Measurements from ENCODE around the gene TDO2. TPM values are rescaled to one million over a fixed set of nuclear protein-coding genes. Genes with fewer than 3 reads are reported as not detected.

TDO2 gene
- total and polyA plus RNA-seq, 2 of the 13 experiments (the other 11 are each of a cell fraction or from before 2014, with no cell fraction given), result not detected

DNA sequence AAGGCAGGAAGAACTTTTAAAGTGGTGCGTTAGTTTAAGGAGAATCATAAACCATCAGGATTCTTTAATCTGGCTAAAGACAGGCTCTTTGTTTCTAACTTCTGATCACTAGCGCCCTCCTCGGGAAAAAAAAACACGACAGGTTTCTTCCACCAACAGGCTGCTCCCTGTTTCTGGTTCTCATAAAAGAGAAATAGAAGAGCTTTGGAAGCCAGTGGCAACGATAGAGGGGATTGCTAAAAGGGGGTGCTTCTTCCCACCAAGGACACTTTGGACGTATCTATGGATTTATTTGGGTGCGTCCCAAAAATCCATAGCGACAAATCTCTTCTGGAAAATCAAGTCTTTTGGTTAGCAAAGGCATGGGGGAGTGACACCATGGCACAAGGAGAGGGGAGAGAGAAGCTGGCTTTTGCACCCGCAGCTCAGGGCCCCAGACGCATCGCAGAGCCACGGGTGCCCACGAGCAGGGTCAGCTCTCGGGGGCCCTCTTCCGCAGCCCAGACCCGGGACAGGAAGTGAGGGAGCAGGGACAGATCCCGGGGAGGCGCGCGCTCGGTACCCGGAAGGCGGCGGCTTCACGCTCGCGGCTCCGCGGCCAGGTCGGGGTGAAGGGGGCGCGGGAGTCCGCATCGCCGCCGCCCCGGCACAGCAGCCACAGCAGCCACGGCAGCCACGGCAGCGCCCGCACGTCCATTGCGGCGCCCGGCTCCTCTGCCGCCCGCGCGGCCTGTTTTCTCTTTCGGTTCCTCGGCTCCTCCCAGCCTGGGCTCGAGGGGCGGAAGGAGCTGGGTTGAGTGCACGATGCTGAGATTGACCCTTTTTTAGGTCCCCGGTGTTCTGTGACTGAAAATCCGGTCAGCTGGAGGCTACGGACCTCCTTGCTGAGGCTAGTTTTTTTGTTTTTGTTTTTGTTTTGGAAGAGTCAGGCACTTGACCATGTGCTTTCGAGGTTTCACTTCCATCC is 49.9 kb downstream of the TDO2 start, which contains the start of gene CTSO (continued):
- peak; percentile 16; the same call in 1 of the 2 replicates for TF ChIP-seq GATAD2A (CRISPR knock-in tag; IDR thresholded peaks at IDR 0.05)
- TF ChIP-seq, protein P1, sequence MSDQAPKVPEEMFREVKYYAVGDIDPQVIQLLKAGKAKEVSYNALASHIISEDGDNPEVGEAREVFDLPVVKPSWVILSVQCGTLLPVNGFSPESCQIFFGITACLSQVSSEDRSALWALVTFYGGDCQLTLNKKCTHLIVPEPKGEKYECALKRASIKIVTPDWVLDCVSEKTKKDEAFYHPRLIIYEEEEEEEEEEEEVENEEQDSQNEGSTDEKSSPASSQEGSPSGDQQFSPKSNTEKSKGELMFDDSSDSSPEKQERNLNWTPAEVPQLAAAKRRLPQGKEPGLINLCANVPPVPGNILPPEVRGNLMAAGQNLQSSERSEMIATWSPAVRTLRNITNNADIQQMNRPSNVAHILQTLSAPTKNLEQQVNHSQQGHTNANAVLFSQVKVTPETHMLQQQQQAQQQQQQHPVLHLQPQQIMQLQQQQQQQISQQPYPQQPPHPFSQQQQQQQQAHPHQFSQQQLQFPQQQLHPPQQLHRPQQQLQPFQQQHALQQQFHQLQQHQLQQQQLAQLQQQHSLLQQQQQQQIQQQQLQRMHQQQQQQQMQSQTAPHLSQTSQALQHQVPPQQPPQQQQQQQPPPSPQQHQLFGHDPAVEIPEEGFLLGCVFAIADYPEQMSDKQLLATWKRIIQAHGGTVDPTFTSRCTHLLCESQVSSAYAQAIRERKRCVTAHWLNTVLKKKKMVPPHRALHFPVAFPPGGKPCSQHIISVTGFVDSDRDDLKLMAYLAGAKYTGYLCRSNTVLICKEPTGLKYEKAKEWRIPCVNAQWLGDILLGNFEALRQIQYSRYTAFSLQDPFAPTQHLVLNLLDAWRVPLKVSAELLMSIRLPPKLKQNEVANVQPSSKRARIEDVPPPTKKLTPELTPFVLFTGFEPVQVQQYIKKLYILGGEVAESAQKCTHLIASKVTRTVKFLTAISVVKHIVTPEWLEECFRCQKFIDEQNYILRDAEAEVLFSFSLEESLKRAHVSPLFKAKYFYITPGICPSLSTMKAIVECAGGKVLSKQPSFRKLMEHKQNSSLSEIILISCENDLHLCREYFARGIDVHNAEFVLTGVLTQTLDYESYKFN (CRISPR knock-in tag; conservative IDR thresholded peaks at IDR 0.05), result no peak
- no peak for TF ChIP-seq ZNF746 (CRISPR knock-in tag; IDR thresholded peaks at IDR 0.05)
- TF ChIP-seq ELF1 (CRISPR knock-in tag; IDR thresholded peaks at IDR 0.05), result peak; percentile 84
- 0 out of 2 replicates have a peak, but pooled peaks have one; percentile 22 for TF ChIP-seq ZNF503 (CRISPR knock-in tag; IDR thresholded peaks at IDR 0.05)
- TF ChIP-seq GRHL1 (CRISPR knock-in tag; conservative IDR thresholded peaks at IDR 0.05), result no peak
- peak; percentile 81 for TF ChIP-seq ZFY (CRISPR knock-in tag; IDR thresholded peaks at IDR 0.05)
- TF ChIP-seq, protein P2, sequence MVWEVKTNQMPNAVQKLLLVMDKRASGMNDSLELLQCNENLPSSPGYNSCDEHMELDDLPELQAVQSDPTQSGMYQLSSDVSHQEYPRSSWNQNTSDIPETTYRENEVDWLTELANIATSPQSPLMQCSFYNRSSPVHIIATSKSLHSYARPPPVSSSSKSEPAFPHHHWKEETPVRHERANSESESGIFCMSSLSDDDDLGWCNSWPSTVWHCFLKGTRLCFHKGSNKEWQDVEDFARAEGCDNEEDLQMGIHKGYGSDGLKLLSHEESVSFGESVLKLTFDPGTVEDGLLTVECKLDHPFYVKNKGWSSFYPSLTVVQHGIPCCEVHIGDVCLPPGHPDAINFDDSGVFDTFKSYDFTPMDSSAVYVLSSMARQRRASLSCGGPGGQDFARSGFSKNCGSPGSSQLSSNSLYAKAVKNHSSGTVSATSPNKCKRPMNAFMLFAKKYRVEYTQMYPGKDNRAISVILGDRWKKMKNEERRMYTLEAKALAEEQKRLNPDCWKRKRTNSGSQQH (CRISPR knock-in tag; IDR thresholded peaks at IDR 0.05; ENCODE audit: low read depth), result no peak
- TF ChIP-seq SNAPC2 (CRISPR knock-in tag; IDR thresholded peaks at IDR 0.05), result no peak
- peak; percentile 70; the same call in 1 of the 2 replicates for TF ChIP-seq BRD4 (CRISPR knock-in tag; IDR thresholded peaks at IDR 0.05)
- TF ChIP-seq, protein P3, sequence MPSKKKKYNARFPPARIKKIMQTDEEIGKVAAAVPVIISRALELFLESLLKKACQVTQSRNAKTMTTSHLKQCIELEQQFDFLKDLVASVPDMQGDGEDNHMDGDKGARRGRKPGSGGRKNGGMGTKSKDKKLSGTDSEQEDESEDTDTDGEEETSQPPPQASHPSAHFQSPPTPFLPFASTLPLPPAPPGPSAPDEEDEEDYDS (CRISPR knock-in tag; IDR thresholded peaks at IDR 0.05), result no peak
- TF ChIP-seq FOXC1 (CRISPR knock-in tag; IDR thresholded peaks at IDR 0.05; ENCODE audit: borderline replicate concordance), result peak; percentile 50; the same call in 1 of the 2 replicates
- no peak for TF ChIP-seq PITX1 (CRISPR knock-in tag; IDR thresholded peaks at IDR 0.05)
- TF ChIP-seq HNRNPLL (IDR thresholded peaks at IDR 0.05; ENCODE audit: low read depth, low read length, poor library complexity, severe bottlenecking), result peak; percentile 42

Data from HepG2 (cell line).